Calu3 (cell line): ENCODE results near the gene WWOX. TPM values are rescaled to one million over a fixed set of nuclear protein-coding genes. Genes with fewer than 3 reads are reported as not detected.

Experiments used
- BruUV-seq: library from RNA; stranded (reverse); fragments of 400-500 nt; replicated peaks from 2 replicates; lab custom pipeline; 2021; lab: Mats Ljungman, UMichigan
- CTCF ChIA-PET: fragments of 300-600 bp; sonication (Branson Sonifier 250); formaldehyde crosslinking; loops from one replicate; lab custom pipeline; 2022; ENCODE audit warnings: antibody characterized with exemption; lab: Charles Lee
- DNase-seq: peaks from one replicate; pipeline ENCODE4 v3.0.0; 2022
- H3K27ac Mint-ChIP-seq: one replicate; pipeline ENCODE4 v1.8.0; 2022; ENCODE audit warnings: mixed read lengths; ENCODE audit not compliant: unreplicated experiment
- H3K27me3 Mint-ChIP-seq: one replicate; pipeline ENCODE4 v1.8.0; 2022; ENCODE audit warnings: mixed read lengths; ENCODE audit not compliant: unreplicated experiment
- H3K36me3 Mint-ChIP-seq: one replicate; pipeline ENCODE4 v1.8.0; 2022; ENCODE audit warnings: mild to moderate bottlenecking, moderate library complexity, mixed read lengths; ENCODE audit not compliant: insufficient read depth, unreplicated experiment
- H3K4me1 Mint-ChIP-seq: one replicate; pipeline ENCODE4 v1.8.0; 2022; ENCODE audit warnings: mild to moderate bottlenecking, low read depth, mixed read lengths; ENCODE audit not compliant: unreplicated experiment
- H3K4me3 Mint-ChIP-seq: one replicate; pipeline ENCODE4 v1.8.0; 2022; ENCODE audit warnings: mild to moderate bottlenecking, low read depth, moderate library complexity, mixed read lengths; ENCODE audit not compliant: unreplicated experiment
- H3K9me3 Mint-ChIP-seq: one replicate; pipeline ENCODE4 v1.8.0; 2022; ENCODE audit warnings: low read depth, mixed read lengths; ENCODE audit not compliant: unreplicated experiment
- intact Hi-C: fragments of 100-400 bp; cut with micrococcal nuclease; formaldehyde crosslinking; loops from one replicate; pipeline ENCODE4 v1.10.0; 2022; ENCODE audit not compliant: unreplicated experiment
- total RNA-seq: library from RNA; stranded (reverse); gene quantifications from 2 replicates; pipeline ENCODE4 v1.2.3, GENCODE V29; 2022
- TF ChIP-seq, protein P1 (sequence below): fragments of 200-600 bp; IDR thresholded peaks from one replicate; pipeline ENCODE4 v1.8.0; 2022; ENCODE audit warnings: antibody characterized with exemption; ENCODE audit not compliant: unreplicated experiment

The WWOX gene
- total RNA-seq, 1 experiment from 2014 or later, result 33.5 TPM

DNA sequence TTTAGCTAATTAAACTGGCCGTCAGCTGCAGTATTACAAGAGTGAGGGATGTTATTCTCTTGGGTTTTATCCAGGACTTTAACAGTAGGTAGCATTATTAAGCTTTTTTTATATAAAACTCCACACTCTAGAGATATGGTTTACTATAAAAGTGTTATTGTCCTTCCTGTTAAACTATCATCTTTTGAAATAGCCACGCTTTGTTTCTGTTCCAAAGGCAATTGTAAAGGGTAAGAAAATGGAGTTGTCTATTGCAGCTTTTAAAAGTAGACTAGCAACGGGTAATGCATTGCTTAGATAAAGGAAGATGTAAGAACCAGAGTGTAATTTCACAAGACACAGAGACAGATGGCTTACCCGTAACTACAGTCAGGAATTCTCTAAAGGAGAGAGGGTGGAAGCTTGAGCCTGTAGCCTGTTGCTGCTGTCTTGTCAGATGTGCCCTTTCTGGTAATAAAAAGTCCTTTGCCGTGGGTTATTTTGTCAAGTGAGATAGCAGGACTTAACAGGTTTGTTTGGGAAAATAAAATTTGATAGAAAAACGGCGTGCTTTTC lies 56.4 kb downstream of the WWOX start:
- Mint-ChIP-seq H3K36me3 (no peaks in the 10 kb centered on the region), H3K4me3 (no peak overlapping the region), H3K27me3 (no peaks in the 10 kb centered on the region), H3K27ac (no peak overlapping the region), H3K4me1 (no peaks in the 10 kb centered on the region), H3K9me3 (no peaks in the 10 kb centered on the region)
- no TSS peak for BruUV-seq
- TF ChIP-seq, protein P1, sequence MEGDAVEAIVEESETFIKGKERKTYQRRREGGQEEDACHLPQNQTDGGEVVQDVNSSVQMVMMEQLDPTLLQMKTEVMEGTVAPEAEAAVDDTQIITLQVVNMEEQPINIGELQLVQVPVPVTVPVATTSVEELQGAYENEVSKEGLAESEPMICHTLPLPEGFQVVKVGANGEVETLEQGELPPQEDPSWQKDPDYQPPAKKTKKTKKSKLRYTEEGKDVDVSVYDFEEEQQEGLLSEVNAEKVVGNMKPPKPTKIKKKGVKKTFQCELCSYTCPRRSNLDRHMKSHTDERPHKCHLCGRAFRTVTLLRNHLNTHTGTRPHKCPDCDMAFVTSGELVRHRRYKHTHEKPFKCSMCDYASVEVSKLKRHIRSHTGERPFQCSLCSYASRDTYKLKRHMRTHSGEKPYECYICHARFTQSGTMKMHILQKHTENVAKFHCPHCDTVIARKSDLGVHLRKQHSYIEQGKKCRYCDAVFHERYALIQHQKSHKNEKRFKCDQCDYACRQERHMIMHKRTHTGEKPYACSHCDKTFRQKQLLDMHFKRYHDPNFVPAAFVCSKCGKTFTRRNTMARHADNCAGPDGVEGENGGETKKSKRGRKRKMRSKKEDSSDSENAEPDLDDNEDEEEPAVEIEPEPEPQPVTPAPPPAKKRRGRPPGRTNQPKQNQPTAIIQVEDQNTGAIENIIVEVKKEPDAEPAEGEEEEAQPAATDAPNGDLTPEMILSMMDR, result no peak
- no peak for DNase-seq
- intact Hi-C loops, result no loop called here
- CTCF ChIA-PET, result no interaction called here

DNA sequence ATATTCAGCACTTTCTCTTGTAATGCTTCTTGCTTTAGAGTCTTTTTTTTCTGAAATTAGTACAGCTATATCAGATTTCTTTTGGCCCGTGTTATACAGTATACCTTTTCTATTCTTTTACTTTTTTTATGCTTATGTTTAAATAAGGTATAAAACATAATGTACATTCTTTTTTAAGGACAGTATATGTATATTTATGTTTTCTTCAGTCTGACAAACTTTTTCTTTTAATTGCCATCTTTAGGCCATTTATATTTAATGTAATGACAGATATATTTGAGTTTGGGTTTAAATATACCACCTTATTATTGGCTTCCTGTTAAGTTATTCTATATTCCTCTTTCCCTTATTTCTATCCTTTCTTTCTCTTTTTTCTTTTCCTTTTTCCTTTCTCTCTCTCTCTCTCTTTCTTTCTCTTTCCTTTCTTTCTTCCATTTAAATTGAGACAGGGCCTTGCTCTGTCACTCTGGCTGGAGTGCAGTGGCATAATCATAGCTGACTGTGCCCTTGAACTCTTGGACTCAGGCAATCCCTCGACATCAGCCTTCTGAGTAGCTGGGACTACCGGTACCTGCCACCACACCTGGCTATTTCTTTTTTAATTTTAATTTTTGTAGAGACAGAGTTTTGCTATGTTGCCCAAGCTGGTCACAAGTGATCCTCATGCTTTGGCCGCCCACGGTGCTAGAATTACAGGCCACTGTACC lies 61.7 kb downstream of the WWOX start:
- no peaks in the 10 kb centered on the region for H3K36me3 Mint-ChIP-seq
- no peaks in the 10 kb centered on the region for H3K27me3 Mint-ChIP-seq
- H3K4me3 Mint-ChIP-seq, result no peak overlapping the region
- no peak for DNase-seq
- TF ChIP-seq, protein P1, result no peak
- H3K4me1 Mint-ChIP-seq, result no peaks in the 10 kb centered on the region
- intact Hi-C loops, result no loop called here
- H3K9me3 Mint-ChIP-seq, result peaks cover 4% of the 10 kb centered on the region
- H3K27ac Mint-ChIP-seq, result no peak overlapping the region
- CTCF ChIA-PET, result no interaction called here
- no TSS peak for BruUV-seq

DNA sequence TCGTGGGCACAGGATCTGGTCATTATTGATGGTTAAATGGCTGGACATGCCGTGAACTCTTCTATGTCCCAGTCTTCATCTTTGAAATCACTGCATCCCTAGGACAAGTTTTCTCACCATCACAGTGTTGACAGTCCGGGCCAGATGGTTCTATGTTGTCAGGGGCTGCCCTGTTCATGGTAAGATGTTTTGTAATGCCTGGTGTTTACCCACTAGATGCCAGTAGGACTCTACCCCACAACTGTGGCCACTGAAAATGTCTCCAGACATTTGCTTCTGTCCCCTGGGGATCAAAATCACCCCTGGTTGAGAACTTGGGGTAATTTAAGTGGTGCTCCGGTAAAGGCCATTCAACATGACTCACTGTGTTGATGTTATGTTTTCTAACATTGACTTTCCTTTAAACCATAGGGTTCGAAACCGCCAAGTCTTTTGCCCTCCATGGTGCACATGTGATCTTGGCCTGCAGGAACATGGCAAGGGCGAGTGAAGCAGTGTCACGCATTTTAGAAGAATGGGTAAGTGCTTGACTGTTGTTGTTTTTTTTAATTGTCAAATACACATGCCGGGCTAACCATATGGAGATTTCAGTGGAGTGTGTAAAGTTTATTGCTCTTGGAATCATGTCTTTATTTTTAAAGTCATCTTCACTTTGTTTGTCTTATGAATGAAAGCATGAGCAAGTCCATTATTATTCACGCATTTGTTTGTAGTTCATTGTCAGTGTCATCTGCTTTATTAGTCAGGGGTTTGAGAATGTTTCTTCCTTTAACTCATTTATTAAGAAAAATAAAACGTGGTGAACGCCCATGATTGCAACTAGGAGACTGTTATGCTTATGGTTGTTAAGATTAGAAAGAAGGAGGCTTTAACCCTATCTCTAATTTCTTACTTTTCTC lies 64.6 kb downstream of the WWOX start:
- Mint-ChIP-seq H3K27me3 (no peaks in the 10 kb centered on the region), H3K4me3 (no peak overlapping the region), H3K9me3 (peaks cover 4% of the 10 kb centered on the region), H3K4me1 (no peaks in the 10 kb centered on the region), H3K27ac (no peak overlapping the region), H3K36me3 (no peaks in the 10 kb centered on the region)
- DNase-seq, result no peak
- intact Hi-C loops, result no loop called here
- no TSS peak for BruUV-seq
- CTCF ChIA-PET, result no interaction called here
- TF ChIP-seq, protein P1, result no peak

DNA sequence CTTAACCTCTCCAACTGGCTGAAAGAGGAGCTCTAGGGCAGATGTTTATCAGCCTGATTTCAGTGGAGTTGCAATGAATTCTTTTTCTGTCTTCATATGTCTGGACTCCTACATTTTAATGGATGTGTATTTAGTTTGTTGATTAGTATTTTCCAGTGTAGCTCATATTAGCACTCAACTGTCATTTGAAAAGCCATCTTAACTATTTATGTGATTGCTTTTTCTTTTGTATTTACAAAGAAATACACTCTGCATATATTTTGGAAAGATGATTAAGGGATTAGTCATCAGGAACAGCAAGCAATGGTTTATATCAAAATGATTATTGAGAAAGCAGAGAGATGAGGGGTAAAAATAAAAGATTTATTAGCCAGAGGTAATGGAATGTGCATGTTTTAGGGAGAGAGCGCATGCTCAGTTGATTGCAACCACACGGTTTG lies 71.1 kb downstream of the WWOX start:
- DNase-seq, result no peak
- H3K4me1 Mint-ChIP-seq, result no peaks in the 10 kb centered on the region
- CTCF ChIA-PET, result no interaction called here
- H3K27me3 Mint-ChIP-seq, result no peaks in the 10 kb centered on the region
- intact Hi-C loops, result no loop called here
- no peaks in the 10 kb centered on the region for H3K36me3 Mint-ChIP-seq
- TF ChIP-seq, protein P1, result no peak
- no TSS peak for BruUV-seq
- no peaks in the 10 kb centered on the region for H3K9me3 Mint-ChIP-seq
- no peak overlapping the region for H3K4me3 Mint-ChIP-seq
- H3K27ac Mint-ChIP-seq, result no peak overlapping the region
